ENCODE results near the gene PLEKHA3.
A peak's percentile ranks its signal among the peaks of the same experiment; 100 is the strongest.

PLEKHA3 gene

DNA sequence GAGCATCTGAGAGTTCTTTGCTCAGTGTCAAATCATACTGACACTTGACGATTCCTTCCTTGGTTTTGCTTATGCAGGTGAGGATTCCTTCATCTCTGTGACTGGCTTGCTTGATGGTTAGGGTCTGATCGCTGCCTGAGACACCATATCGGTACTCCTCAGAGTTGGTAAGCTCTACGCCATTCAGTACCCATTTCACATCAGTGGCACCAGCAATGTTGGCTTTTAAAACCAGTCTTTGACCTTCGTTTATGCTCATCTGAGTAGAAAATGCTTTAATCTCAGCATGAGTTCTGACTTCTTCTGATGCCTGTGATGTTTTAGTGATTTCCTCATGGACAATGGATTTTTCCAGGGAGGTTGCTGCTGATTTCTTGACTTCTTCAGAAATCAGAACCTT, 48.4 kb downstream of the PLEKHA3 start:
- DNase-seq (ENCODE audit: low read depth), result no peak
- TF ChIP-seq, protein P1, sequence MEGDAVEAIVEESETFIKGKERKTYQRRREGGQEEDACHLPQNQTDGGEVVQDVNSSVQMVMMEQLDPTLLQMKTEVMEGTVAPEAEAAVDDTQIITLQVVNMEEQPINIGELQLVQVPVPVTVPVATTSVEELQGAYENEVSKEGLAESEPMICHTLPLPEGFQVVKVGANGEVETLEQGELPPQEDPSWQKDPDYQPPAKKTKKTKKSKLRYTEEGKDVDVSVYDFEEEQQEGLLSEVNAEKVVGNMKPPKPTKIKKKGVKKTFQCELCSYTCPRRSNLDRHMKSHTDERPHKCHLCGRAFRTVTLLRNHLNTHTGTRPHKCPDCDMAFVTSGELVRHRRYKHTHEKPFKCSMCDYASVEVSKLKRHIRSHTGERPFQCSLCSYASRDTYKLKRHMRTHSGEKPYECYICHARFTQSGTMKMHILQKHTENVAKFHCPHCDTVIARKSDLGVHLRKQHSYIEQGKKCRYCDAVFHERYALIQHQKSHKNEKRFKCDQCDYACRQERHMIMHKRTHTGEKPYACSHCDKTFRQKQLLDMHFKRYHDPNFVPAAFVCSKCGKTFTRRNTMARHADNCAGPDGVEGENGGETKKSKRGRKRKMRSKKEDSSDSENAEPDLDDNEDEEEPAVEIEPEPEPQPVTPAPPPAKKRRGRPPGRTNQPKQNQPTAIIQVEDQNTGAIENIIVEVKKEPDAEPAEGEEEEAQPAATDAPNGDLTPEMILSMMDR (IDR thresholded peaks at IDR 0.05; ENCODE audit: insufficient read depth, low read depth, low read length, missing control alignments), result no peak
- no peak overlapping the region for H3K4me3 ChIP-seq (ENCODE audit: low read depth, low read length)

DNA sequence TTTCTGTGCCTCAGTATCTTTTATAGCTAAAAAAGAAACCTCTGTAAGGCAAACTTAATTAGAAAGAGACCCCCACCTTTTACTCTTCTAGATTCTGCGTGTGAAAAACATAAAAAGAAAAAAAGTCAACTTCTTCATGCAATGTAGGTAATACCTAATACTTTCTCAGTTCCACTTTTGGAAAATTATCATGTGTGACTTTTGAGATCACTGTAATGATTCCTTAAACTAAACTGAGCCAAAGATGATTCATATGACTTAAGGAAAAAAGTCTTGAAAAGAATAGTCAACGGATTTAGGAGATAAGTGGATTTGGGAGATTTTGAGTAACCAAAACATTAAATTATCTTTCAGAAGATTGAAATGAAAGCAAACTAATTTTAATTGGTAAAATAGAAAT, 48.9 kb downstream of the PLEKHA3 start:
- peak; percentile 17 for DNase-seq (ENCODE audit: low read depth)
- TF ChIP-seq, protein P1 (IDR thresholded peaks at IDR 0.05; ENCODE audit: insufficient read depth, low read depth, low read length, missing control alignments), result no peak
- no peak overlapping the region for H3K4me3 ChIP-seq (ENCODE audit: low read depth, low read length)

DNA sequence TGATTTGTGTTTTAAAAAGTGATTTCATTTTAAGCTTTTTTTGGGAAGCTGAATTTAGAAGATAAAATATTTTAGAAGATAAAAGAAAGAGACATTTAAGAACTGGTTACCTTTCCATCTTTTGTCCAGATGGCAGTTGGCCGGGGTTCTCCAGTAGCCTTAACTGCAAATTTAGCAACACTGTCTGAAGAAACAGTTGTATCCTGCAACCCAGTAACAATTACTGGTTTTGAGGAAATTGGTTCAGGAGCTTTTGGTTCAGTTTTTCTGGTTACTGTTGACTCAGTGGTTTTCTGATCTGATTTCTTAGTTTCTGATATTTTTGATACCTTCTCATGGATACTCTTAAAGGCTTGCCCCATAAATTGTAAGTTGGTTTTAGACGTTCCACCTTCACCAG, 49.9 kb downstream of the PLEKHA3 start:
- peak overlapping the region; percentile 33 for H3K4me3 ChIP-seq (ENCODE audit: low read depth, low read length)
- DNase-seq (ENCODE audit: low read depth), result no peak
- TF ChIP-seq, protein P1 (IDR thresholded peaks at IDR 0.05; ENCODE audit: insufficient read depth, low read depth, low read length, missing control alignments), result no peak

DNA sequence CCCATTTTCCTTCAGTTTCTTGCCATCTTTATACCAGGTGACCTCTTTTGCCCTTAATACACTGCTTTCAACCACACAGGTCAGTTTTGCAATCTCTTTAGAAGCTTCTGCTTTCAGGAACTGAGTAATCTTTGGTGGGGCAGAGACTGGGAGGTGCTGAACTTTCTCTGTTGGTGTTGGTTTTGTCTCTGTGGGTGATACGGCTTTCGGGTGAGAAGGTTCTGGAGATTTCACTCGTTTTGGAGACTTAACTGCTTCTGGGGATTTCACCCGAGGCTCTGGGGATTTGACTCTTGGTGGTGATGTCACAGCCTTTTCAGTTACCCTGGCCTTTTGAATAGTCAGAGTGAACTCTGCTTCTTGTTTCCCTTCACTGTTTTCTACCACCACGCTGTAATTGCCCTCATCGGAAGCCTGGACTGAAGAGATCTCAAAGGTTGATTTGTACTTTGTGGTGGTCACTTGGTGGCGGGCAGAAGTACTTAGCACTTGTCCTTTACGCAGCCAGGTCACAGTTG, 50.4 kb downstream of the PLEKHA3 start:
- peak overlapping the region; percentile 47 for H3K4me3 ChIP-seq (ENCODE audit: low read depth, low read length)
- TF ChIP-seq, protein P1 (IDR thresholded peaks at IDR 0.05; ENCODE audit: insufficient read depth, low read depth, low read length, missing control alignments), result no peak
- peak; percentile 95 for DNase-seq (ENCODE audit: low read depth)

DNA sequence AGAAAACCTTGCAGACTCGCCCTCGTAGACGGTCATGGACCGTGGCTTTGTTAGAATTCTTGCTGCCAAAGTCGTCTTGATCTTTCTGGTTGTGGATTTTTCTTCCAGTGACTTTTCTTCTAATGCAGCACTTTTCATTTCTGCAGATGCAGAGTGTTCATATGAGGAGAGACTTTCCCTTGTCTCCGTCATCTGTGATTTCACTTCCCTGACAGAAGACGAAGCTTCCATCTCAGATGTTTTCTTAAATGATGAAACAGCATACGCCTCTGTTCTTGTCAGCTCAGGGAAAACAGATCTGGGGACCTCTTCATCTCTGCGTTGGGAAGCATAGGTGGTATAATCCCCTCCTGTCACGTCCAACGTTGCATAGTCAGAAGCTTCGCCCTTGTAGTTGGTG, 50.9 kb downstream of the PLEKHA3 start:
- H3K4me3 ChIP-seq (ENCODE audit: low read depth, low read length), result peak overlapping the region; percentile 47
- no peak for DNase-seq (ENCODE audit: low read depth)
- TF ChIP-seq, protein P1 (IDR thresholded peaks at IDR 0.05; ENCODE audit: insufficient read depth, low read depth, low read length, missing control alignments), result no peak

DNA sequence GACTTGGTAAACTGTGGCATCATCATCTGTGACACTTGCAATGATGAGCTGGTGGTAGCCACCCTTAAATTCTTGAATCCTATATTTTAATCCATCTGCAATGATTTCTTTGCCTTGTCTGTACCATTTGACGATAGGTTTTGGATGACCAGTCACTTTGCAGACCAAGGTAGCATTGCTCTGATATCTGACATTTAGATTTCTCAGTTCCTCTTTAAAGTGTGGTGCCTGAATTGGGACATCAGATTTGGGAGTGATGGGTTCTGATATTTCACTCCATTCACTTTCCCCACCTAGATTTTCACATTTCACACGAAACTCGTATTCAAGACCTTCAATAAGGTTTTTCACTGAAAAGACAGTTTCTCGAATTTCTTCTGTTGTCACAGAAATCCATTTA, 55.8 kb downstream of the PLEKHA3 start:
- H3K4me3 ChIP-seq (ENCODE audit: low read depth, low read length), result no peak overlapping the region
- DNase-seq (ENCODE audit: low read depth), result no peak
- TF ChIP-seq, protein P1 (IDR thresholded peaks at IDR 0.05; ENCODE audit: insufficient read depth, low read depth, low read length, missing control alignments), result no peak

DNA sequence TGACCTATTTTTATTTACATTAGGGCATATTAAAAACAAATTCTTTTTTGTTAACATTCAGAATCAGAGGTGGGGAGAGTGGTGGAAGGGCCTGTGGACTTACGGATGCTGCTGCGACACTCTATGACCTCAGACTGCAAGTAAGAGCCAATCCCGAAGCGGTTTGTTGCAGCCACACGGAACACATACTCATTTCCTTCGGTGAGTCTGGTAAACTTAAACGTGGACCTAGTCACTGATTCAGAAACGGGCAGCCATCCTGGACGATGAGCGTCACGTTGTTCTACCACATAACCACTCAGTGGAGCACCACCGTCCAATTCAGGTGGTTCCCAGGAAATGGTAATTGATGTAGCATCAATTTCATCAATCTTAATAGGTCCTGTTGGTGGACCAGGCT, 61.9 kb downstream of the PLEKHA3 start:
- DNase-seq (ENCODE audit: low read depth), result no peak
- TF ChIP-seq, protein P1 (IDR thresholded peaks at IDR 0.05; ENCODE audit: insufficient read depth, low read depth, low read length, missing control alignments), result no peak
- no peak overlapping the region for H3K4me3 ChIP-seq (ENCODE audit: low read depth, low read length)

All from GM12865 (cell line).